Pulmonary artery endothelial cell (primary cell): ENCODE data around the gene TNNT3. TPM values are rescaled to one million over a fixed set of nuclear protein-coding genes. Genes with fewer than 3 reads are reported as not detected.

Experiments used
- total RNA-seq: library from RNA; depleted of rRNA; stranded (reverse); fragments of >200 nt; gene quantifications from 2 replicates; pipeline ENCODE4 v1.2.3, GENCODE V29; 2014

TNNT3 gene
- total RNA-seq, 1 donor from 2014 or later = not detected

Other genes starting within 250 kb of the TNNT3 start
- not detected in 2 replicates for gene KRTAP5-6, start 222.5 kb upstream of the TNNT3 start, total RNA-seq
- gene IFITM10, start 169.1 kb upstream of the TNNT3 start, total RNA-seq = 0.04 and 0.13 TPM in 2 replicates
- 73.0 and 80.3 TPM in 2 replicates for gene CTSD, start 155.8 kb upstream of the TNNT3 start, total RNA-seq
- not detected in 2 replicates for gene SYT8, start 84.7 kb upstream of the TNNT3 start, total RNA-seq
- gene TNNI2, start 80.7 kb upstream of the TNNT3 start, total RNA-seq = not detected in 2 replicates
- gene LSP1, start 66.6 kb upstream of the TNNT3 start, total RNA-seq = not detected in 2 replicates
- not detected in 2 replicates for gene PRR33, start 27.8 kb upstream of the TNNT3 start, total RNA-seq
- 3.5 and 58.7 TPM in 2 replicates for gene MRPL23, start 27.6 kb downstream of the TNNT3 start, total RNA-seq
- gene H19, start 78.1 kb downstream of the TNNT3 start, total RNA-seq = 0.07 TPM in 1 of 2 replicates, not detected in the other
- 0.28 and 3.0 TPM in 2 replicates for gene IGF2, start 219.7 kb downstream of the TNNT3 start, total RNA-seq
- not detected in 2 replicates for gene INS, start 241.5 kb downstream of the TNNT3 start, total RNA-seq